Urinary bladder (tissue), 4 donors: ENCODE data around the gene HOXB3. TPM values are rescaled to one million over a fixed set of nuclear protein-coding genes. Genes with fewer than 3 reads are reported as not detected.

Experiments used
- DNase-seq: peaks from one replicate; pipeline ENCODE4 v3.0.0-alpha.2; 2015; ENCODE audit errors: extremely low spot score
- H3K27ac ChIP-seq: one replicate; pipeline ENCODE4 v1.5.1; 2013; ENCODE audit warnings: low read depth, mild to moderate bottlenecking, moderate library complexity
- H3K36me3 ChIP-seq: one replicate; pipeline ENCODE4 v1.6.1; 2013; ENCODE audit warnings: mild to moderate bottlenecking, moderate library complexity; ENCODE audit not compliant: insufficient read depth
- H3K4me1 ChIP-seq: one replicate; pipeline ENCODE4 v1.6.1; 2013; ENCODE audit warnings: mild to moderate bottlenecking, moderate library complexity; ENCODE audit not compliant: insufficient read depth
- H3K4me3 ChIP-seq: one replicate; pipeline ENCODE4 v1.5.1; 2013; ENCODE audit warnings: low read depth, low read length
- WGBS: extraction: QIAGEN DNeasy Blood & Tissue Kit; methylation state at CpG from one replicate; pipeline ENCODE4 v1.1.7; 2013; 5-methylcytosine and 5-hydroxymethylcytosine counted together
- polyA plus RNA-seq: library from polyadenylated mRNA; stranded (reverse); fragments of 200-250 nt; gene quantifications from one replicate; pipeline ENCODE4 v1.2.3, GENCODE V29; 2013
- total RNA-seq: library from RNA; depleted of rRNA; stranded (reverse); fragments of >200 nt; gene quantifications from one replicate; pipeline ENCODE4 v1.2.3, GENCODE V29; 2014
- donor health status: healthy with polysubstance abuse.
- donor health status: healthy.

The HOXB3 gene
- total RNA-seq, result 10.8 TPM
- 6.1 TPM for polyA plus RNA-seq

GRCh38 chr17:48589831-48590606 lies at the start of gene HOXB3:
Gene HOXB3 (minus strand): TSS chr17:48590241. CDS start chr17:48552474, 37,767 bp downstream.
- Histone ChIP-seq H3K4me1 (no peaks in the 10 kb centered on the region), H3K4me3 (no peak within 1 kb of the TSS), H3K27ac (no peak within 1 kb of the TSS), H3K36me3 (no peaks in the 10 kb centered on the region)
- no peak for DNase-seq
- 48% methylated on average over 23 of the region's 23 CpGs for WGBS

GRCh38 chr17:48639136-48639535 lies 49.1 kb upstream of the HOXB3 start:
- Histone ChIP-seq H3K36me3 (no peaks in the 10 kb centered on the region), H3K27ac (no peak overlapping the region), H3K4me1 (no peaks in the 10 kb centered on the region), H3K4me3 (no peak overlapping the region)
- 41% methylated on average over 5 of the region's 5 CpGs for WGBS
- DNase-seq, result no peak

GRCh38 chr17:48637323-48638260 lies 47.6 kb upstream of the HOXB3 start:
- no peak for DNase-seq

GRCh38 chr17:48636177-48637018 lies 46.4 kb upstream of the HOXB3 start:
- Histone ChIP-seq H3K4me3 (no peak overlapping the region), H3K27ac (no peak overlapping the region), H3K4me1 (no peaks in the 10 kb centered on the region), H3K36me3 (no peaks in the 10 kb centered on the region)
- 5% methylated on average over 39 of the region's 39 CpGs for WGBS
- no peak for DNase-seq

More at GRCh38 chr17:48637323-48638260, 47.6 kb upstream of the HOXB3 start:
- Histone ChIP-seq H3K4me1 (no peaks in the 10 kb centered on the region), H3K27ac (no peak overlapping the region), H3K36me3 (no peaks in the 10 kb centered on the region), H3K4me3 (no peak overlapping the region)
- 38% methylated on average over 18 of the region's 18 CpGs for WGBS

GRCh38 chr17:48634493-48635208 lies 44.6 kb upstream of the HOXB3 start:
- no peaks in the 10 kb centered on the region for H3K4me1 ChIP-seq
- H3K27ac ChIP-seq, result no peak overlapping the region
- no peak for DNase-seq
- H3K36me3 ChIP-seq, result no peaks in the 10 kb centered on the region
- WGBS, result 37% methylated on average over 20 of the region's 20 CpGs
- no peak overlapping the region for H3K4me3 ChIP-seq

- no peak for DNase-seq
- 29% methylated on average over 35 of the region's 35 CpGs for WGBS
- H3K4me3 ChIP-seq, result no peak overlapping the region
- no peak overlapping the region for H3K27ac ChIP-seq
- no peaks in the 10 kb centered on the region for H3K4me1 ChIP-seq
- no peaks in the 10 kb centered on the region for H3K36me3 ChIP-seq
Observed at GRCh38 chr17:48633266-48633677, 43.2 kb upstream of the HOXB3 start.

- Histone ChIP-seq H3K4me1 (no peaks in the 10 kb centered on the region), H3K27ac (no peak overlapping the region), H3K4me3 (no peak overlapping the region), H3K36me3 (no peaks in the 10 kb centered on the region)
- whole genome bisulfite sequencing, result 38% methylated on average over 7 of the region's 7 CpGs
- no peak for DNase-seq
Observed at GRCh38 chr17:48632579-48633265, 42.7 kb upstream of the HOXB3 start.

GRCh38 chr17:48631693-48632578 lies 41.9 kb upstream of the HOXB3 start:
- 41% methylated on average over 7 of the region's 7 CpGs for WGBS
- Histone ChIP-seq H3K36me3 (no peaks in the 10 kb centered on the region), H3K4me1 (no peaks in the 10 kb centered on the region), H3K27ac (no peak overlapping the region), H3K4me3 (no peak overlapping the region)
- no peak for DNase-seq

- Histone ChIP-seq H3K27ac (no peak overlapping the region), H3K4me3 (no peak overlapping the region), H3K4me1 (no peaks in the 10 kb centered on the region), H3K36me3 (no peaks in the 10 kb centered on the region)
- WGBS, result 33% methylated on average over 15 of the region's 15 CpGs
- no peak for DNase-seq
Observed at GRCh38 chr17:48630925-48631692, 41.1 kb upstream of the HOXB3 start.

GRCh38 chr17:48630009-48630924 lies 40.2 kb upstream of the HOXB3 start:
- no peak overlapping the region for H3K27ac ChIP-seq
- H3K36me3 ChIP-seq, result no peaks in the 10 kb centered on the region
- DNase-seq, result no peak
- WGBS, result 38% methylated on average over 15 of the region's 15 CpGs
- no peak overlapping the region for H3K4me3 ChIP-seq
- H3K4me1 ChIP-seq, result no peaks in the 10 kb centered on the region
